PC-9 (cell line): ENCODE data around the gene SLC16A4. TPM values are rescaled to one million over a fixed set of nuclear protein-coding genes. Genes with fewer than 3 reads are reported as not detected.

Experiments used
- BruUV-seq: library from RNA; stranded (reverse); fragments of 400-500 nt; replicated peaks from 2 replicates; lab custom pipeline; 2021; lab: Mats Ljungman, UMichigan
- CTCF ChIA-PET: fragments of 300-600 bp; sonication (Branson Sonifier 250); formaldehyde crosslinking; loops from one replicate; lab custom pipeline; 2022; ENCODE audit warnings: antibody characterized with exemption; lab: Charles Lee
- POLR2A ChIA-PET: fragments of 300-600 bp; sonication (Branson Sonifier 250); formaldehyde crosslinking; loops from one replicate; lab custom pipeline; 2022; ENCODE audit warnings: antibody characterized with exemption; ENCODE audit not compliant: unreplicated experiment; lab: Charles Lee
- DNase-seq, 2 experiments: peaks; one replicate each; pipeline versions ENCODE4 v3.0.0 to v3.0.0-alpha.2; 2015 to 2022; ENCODE audit warnings: mixed read lengths in 1 of 2
- H2AFZ ChIP-seq: fragments of 200-600 bp; sonication (generic); 2 replicates; pipeline ENCODE4 v1.8.1; 2017; ENCODE audit warnings: antibody characterized with exemption
- H3F3A ChIP-seq: fragments of 200-600 bp; sonication (generic); 2 replicates; pipeline ENCODE4 v1.8.1; 2017; ENCODE audit warnings: antibody characterized with exemption, mild to moderate bottlenecking, low read depth; ENCODE audit not compliant: insufficient read depth
- H3K27ac ChIP-seq: fragments of 200-600 bp; sonication (generic); 2 replicates; pipeline ENCODE4 v1.6.1; 2016; ENCODE audit warnings: mixed run types
- H3K27me3 ChIP-seq: fragments of 200-600 bp; sonication (generic); 2 replicates; pipeline ENCODE4 v1.6.1; 2016; ENCODE audit warnings: low read depth, mixed run types; ENCODE audit not compliant: insufficient read depth
- H3K36me3 ChIP-seq: fragments of 200-600 bp; sonication (generic); 2 replicates; pipeline ENCODE4 v1.6.1; 2016; ENCODE audit warnings: low read depth, mixed run types
- H3K4me1 ChIP-seq: fragments of 200-600 bp; sonication (generic); replicated peaks from 2 replicates; pipeline ENCODE4 v1.6.1; 2016; ENCODE audit warnings: mixed run types; ENCODE audit not compliant: insufficient read depth
- H3K4me2 ChIP-seq: fragments of 200-600 bp; sonication (generic); 2 replicates; pipeline ENCODE4 v1.6.1; 2017; ENCODE audit warnings: mixed run types
- H3K4me3 ChIP-seq: fragments of 200-600 bp; sonication (generic); 2 replicates; pipeline ENCODE4 v1.6.1; 2016; ENCODE audit warnings: mixed run types
- H3K79me2 ChIP-seq: fragments of 200-600 bp; sonication (generic); 2 replicates; pipeline ENCODE4 v1.6.1; 2017; ENCODE audit warnings: low read depth, mixed run types
- H3K9me2 ChIP-seq: fragments of 200-600 bp; sonication (generic); 2 replicates; pipeline ENCODE4 v1.8.1; 2017; ENCODE audit warnings: mild to moderate bottlenecking; ENCODE audit not compliant: insufficient read depth
- H3K9me3 ChIP-seq: fragments of 200-600 bp; sonication (generic); 2 replicates; pipeline ENCODE4 v1.8.1; 2016; ENCODE audit warnings: low read depth; ENCODE audit not compliant: insufficient read depth
- H4K20me1 ChIP-seq: fragments of 200-600 bp; sonication (generic); 2 replicates; pipeline ENCODE4 v1.8.1; 2017; ENCODE audit not compliant: insufficient read depth
- CTCF ChIP-seq: fragments of 200-600 bp; sonication (generic); conservative IDR thresholded peaks from 2 replicates; pipeline ENCODE4 v1.6.1; 2017; ENCODE audit warnings: mixed run types, antibody characterized with exemption, mild to moderate bottlenecking, moderate library complexity
- EZH2 ChIP-seq: fragments of 200-600 bp; sonication (generic); IDR thresholded peaks from 2 replicates; pipeline ENCODE4 v1.8.0; 2017; ENCODE audit warnings: antibody characterized with exemption, low read depth
- intact Hi-C: fragments of 100-400 bp; cut with micrococcal nuclease; formaldehyde crosslinking; loops from one replicate; pipeline ENCODE4 v1.10.0; 2022; ENCODE audit not compliant: unreplicated experiment
- total RNA-seq: library from RNA; stranded (reverse); gene quantifications from 2 replicates; pipeline ENCODE4 v1.2.3, GENCODE V29; 2021

Gene SLC16A4
- total RNA-seq, 1 experiment from 2014 or later: 32.7 TPM

GRCh38 chr1:110347182-110347893 is 43.5 kb downstream of the SLC16A4 start:
- peaks cover 91% of the 10 kb centered on the region for H3K4me1 ChIP-seq
- H3K9me2 ChIP-seq: no peaks in the 10 kb centered on the region
- ChIA-PET CTCF (interaction anchor here (0.6 kb wide), 1 partner anchor 37 kb away, joined by 3 read pairs; no protein-coding TSS in a partner anchor), POLR2A (no interaction called here)
- intact Hi-C loops: no loop called here
- BruUV-seq: no TSS peak
- peaks cover 100% of the 10 kb centered on the region for H3K79me2 ChIP-seq
- H4K20me1 ChIP-seq: peaks cover 86% of the 10 kb centered on the region
- peaks cover 11% of the 10 kb centered on the region; the same call in 1 of the 2 replicates for H3F3A ChIP-seq
- TF ChIP-seq CTCF (no peak), EZH2 (no peak)
- H2AFZ ChIP-seq: no peak overlapping the region
- no peaks in the 10 kb centered on the region for H3K27me3 ChIP-seq
- H3K36me3 ChIP-seq: peaks cover 85% of the 10 kb centered on the region
- H3K9me3 ChIP-seq: no peaks in the 10 kb centered on the region
- H3K4me3 ChIP-seq: no peak overlapping the region
- H3K27ac ChIP-seq: no peak overlapping the region
- DNase-seq: no peak
- H3K4me2 ChIP-seq: peak overlapping the region; percentile 41

- Histone ChIP-seq H3K4me3 (no peak overlapping the region), H3K36me3 (peaks cover 86% of the 10 kb centered on the region), H3K9me3 (no peaks in the 10 kb centered on the region), H3K79me2 (peaks cover 100% of the 10 kb centered on the region), H3K27me3 (no peaks in the 10 kb centered on the region), H3K9me2 (no peaks in the 10 kb centered on the region), H3K4me1 (peaks cover 93% of the 10 kb centered on the region), H3K27ac (no peak overlapping the region), H2AFZ (no peak overlapping the region), H3F3A (peaks cover 6% of the 10 kb centered on the region; the same call in 1 of the 2 replicates), H3K4me2 (no peak overlapping the region), H4K20me1 (peaks cover 89% of the 10 kb centered on the region)
- BruUV-seq: no TSS peak
- intact Hi-C loops: no loop called here
- CTCF ChIA-PET: interaction anchor here (0.6 kb wide), 1 partner anchor 37 kb away, joined by 3 read pairs; no protein-coding TSS in a partner anchor
- POLR2A ChIA-PET: no interaction called here
- no peak for DNase-seq
- TF ChIP-seq EZH2 (no peak), CTCF (no peak)
These were observed 44.1 kb downstream of the SLC16A4 start for GRCh38 chr1:110346690-110347089.

- BruUV-seq: no TSS peak
- Histone ChIP-seq H2AFZ (no peak overlapping the region), H3K79me2 (peaks cover 100% of the 10 kb centered on the region), H4K20me1 (peaks cover 94% of the 10 kb centered on the region), H3K9me2 (no peaks in the 10 kb centered on the region), H3F3A (peaks cover 6% of the 10 kb centered on the region; the same call in 1 of the 2 replicates), H3K27me3 (no peaks in the 10 kb centered on the region), H3K27ac (0 out of 2 replicates have a peak overlapping the region, but pooled peaks have one; percentile 10), H3K36me3 (peaks cover 80% of the 10 kb centered on the region), H3K9me3 (no peaks in the 10 kb centered on the region), H3K4me2 (peak overlapping the region; percentile 91; the same call in 1 of the 2 replicates), H3K4me1 (peaks cover 93% of the 10 kb centered on the region), H3K4me3 (no peak overlapping the region)
- POLR2A ChIA-PET: interaction anchor here (0.7 kb wide), 2 partner anchors 48 to 133 kb away, joined by 3 to 6 read pairs; no protein-coding TSS in a partner anchor
- TF ChIP-seq EZH2 (no peak), CTCF (no peak)
- intact Hi-C loops: no loop called here
- no peak for DNase-seq
- CTCF ChIA-PET: no interaction called here
These were observed 45.3 kb downstream of the SLC16A4 start for GRCh38 chr1:110345480-110345879.
